GM21528 (cell line): ENCODE data around the gene PRKAG1.

Experiments used
- ATAC-seq: cut with Tn5 transposase; IDR thresholded peaks from one replicate; pipeline ENCODE4 v1.9.1; 2021; ENCODE audit warnings: mild to moderate bottlenecking, moderate library complexity; ENCODE audit not compliant: unreplicated experiment, low FRiP score

The PRKAG1 gene

GRCh38 chr12:49015196-49015595, 3.4 kb downstream of the PRKAG1 start:
- no peak for ATAC-seq

- no peak for ATAC-seq
Measured at GRCh38 chr12:49014547-49014946, 4.0 kb downstream of the PRKAG1 start.

GRCh38 chr12:49013428-49013827, 5.1 kb downstream of the PRKAG1 start:
- ATAC-seq: no peak

- ATAC-seq: no peak
Measured at GRCh38 chr12:49012739-49013138, 5.8 kb downstream of the PRKAG1 start.

- no peak for ATAC-seq
Measured at GRCh38 chr12:49010092-49010668, 8.4 kb downstream of the PRKAG1 start.

GRCh38 chr12:49008943-49009342, 9.6 kb downstream of the PRKAG1 start:
- no peak for ATAC-seq

- ATAC-seq: no peak
Measured at GRCh38 chr12:49000346-49000745, 18.2 kb downstream of the PRKAG1 start.

- no peak for ATAC-seq
Measured at GRCh38 chr12:48999371-49000131, 19.0 kb downstream of the PRKAG1 start, which contains the start of gene DDN. Gene DDN (minus strand): TSS chr12:48999375. CDS start chr12:48999287, 88 bp downstream.

- ATAC-seq: peak; percentile 7
Measured at GRCh38 chr12:48998497-48999353, 19.9 kb downstream of the PRKAG1 start.

- peak; percentile 43 for ATAC-seq
Measured at GRCh38 chr12:48997719-48998496, 20.7 kb downstream of the PRKAG1 start.

- no peak for ATAC-seq
Measured at GRCh38 chr12:48996794-48997718, 21.5 kb downstream of the PRKAG1 start.

GRCh38 chr12:48995086-48995879, 23.3 kb downstream of the PRKAG1 start:
- no peak for ATAC-seq

GRCh38 chr12:48994224-48995085, 24.1 kb downstream of the PRKAG1 start:
- ATAC-seq: no peak

- ATAC-seq: no peak
Measured at GRCh38 chr12:48993787-48994186, 24.8 kb downstream of the PRKAG1 start.

- ATAC-seq: no peak
Measured at GRCh38 chr12:48991247-48992050, 27.1 kb downstream of the PRKAG1 start.

GRCh38 chr12:48990552-48990951, 28.0 kb downstream of the PRKAG1 start:
- no peak for ATAC-seq
